ENCODE measurements around the gene HLF. TPM values are rescaled to one million over a fixed set of nuclear protein-coding genes. Genes with fewer than 3 reads are reported as not detected.

Gene HLF
- total RNA-seq, 3 donors from 2014 or later, result 0.98 to 1.6 (median 1.0) TPM

DNA sequence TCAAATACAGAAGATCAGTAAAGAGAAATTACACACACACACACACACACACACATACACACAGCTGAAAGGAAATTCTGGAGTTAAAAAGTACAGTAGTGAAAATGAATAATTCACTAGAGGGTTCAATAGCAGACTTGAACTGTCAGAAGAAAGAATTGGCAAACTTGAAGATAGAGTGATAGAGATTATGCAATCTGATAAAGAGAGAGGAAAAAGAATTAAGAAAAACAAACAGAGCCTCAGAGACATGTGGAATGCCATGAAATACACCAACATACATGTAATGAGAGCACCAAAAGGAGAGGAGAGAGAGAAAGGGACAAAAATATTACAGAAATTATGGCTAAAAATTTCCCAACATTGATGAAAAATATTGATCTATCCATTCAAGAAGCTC is 96.2 kb downstream of the HLF start:
- peaks cover 11% of the 10 kb centered on the region for H3K27me3 Mint-ChIP-seq (ENCODE audit: low read depth)
- no peak overlapping the region for H3K4me3 Mint-ChIP-seq
- peaks cover 3% of the 10 kb centered on the region for H3K36me3 Mint-ChIP-seq (ENCODE audit: insufficient read depth)
- peaks cover 11% of the 10 kb centered on the region for H3K9me3 Mint-ChIP-seq
- H3K4me1 Mint-ChIP-seq (ENCODE audit: low read depth), result peaks cover 2% of the 10 kb centered on the region
- ATAC-seq (no peak), DNase-seq (no peak)

DNA sequence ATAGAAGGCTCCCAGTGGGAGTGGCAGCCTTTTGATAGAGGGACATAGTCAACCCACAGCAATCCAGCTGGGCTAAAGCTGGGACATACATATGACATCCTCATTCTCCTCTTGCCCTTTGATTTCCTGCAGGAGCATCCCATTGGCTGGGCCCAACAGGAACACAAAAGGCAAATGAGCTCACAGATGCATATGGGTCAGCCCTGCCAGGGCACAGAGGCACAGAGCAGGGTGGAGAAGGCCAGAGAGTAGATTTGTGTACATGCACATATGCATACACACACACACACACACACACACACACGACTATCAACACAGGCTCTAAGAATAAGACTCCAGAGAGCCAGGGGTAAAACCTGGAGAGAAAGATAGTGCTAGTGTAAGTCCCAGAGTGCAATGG is 98.3 kb downstream of the HLF start:
- ATAC-seq, result no peak

DNA sequence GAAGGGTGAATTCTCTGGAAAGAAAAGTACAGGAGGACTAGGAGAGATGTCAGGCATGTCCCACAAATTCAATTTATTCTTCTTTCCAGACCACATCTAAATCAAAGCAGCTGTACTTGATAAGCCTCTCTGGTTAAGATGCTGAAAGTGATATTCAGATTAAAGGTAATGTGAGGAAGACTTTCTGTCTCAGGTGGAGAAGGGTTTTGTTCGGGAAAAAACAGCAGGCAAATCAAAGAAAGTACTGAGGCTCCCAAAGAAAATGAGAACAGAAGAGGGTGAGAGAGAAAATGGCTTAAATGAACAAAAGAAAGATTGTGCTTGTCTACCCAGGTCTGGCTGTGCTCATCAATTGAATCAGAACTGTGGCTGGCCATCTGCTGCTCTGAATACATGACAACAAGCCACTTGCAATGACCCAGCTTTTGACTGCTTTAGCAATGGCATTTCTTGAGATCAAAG is 101.3 kb downstream of the HLF start:
- DNase-seq, result no peak
- Mint-ChIP-seq H3K9me3 (peaks cover 3% of the 10 kb centered on the region), H3K27me3 (ENCODE audit: low read depth) (peaks cover 8% of the 10 kb centered on the region), H3K4me3 (no peak overlapping the region), H3K36me3 (ENCODE audit: insufficient read depth) (no peaks in the 10 kb centered on the region), H3K4me1 (ENCODE audit: low read depth) (peaks cover 3% of the 10 kb centered on the region)
- ATAC-seq, result no peak

More for the DNA sequence above, 98.3 kb downstream of the HLF start:
- Mint-ChIP-seq H3K9me3 (peaks cover 11% of the 10 kb centered on the region), H3K4me1 (ENCODE audit: low read depth) (no peaks in the 10 kb centered on the region), H3K27me3 (ENCODE audit: low read depth) (peaks cover 11% of the 10 kb centered on the region), H3K4me3 (no peak overlapping the region), H3K36me3 (ENCODE audit: insufficient read depth) (peaks cover 3% of the 10 kb centered on the region)
- DNase-seq, result no peak

DNA sequence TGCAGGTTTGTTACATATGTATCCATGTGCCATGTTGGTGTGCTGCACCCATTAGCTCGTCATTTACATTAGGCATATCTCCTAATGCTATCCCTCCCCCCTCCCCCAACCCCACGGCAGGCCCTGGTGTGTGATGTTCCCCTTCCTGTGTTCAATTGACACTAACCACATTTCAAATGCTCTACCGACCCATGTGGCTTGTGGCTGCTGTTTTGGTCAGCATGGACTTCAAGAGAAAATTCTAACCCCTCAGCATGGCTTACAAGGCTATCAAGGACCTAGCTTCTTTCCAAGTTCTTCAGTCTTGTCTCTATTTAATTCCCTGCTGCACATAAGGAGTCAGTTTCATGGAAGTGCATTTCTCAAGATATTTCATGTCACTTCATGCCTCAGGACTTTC is 103.9 kb downstream of the HLF start:
- H3K9me3 Mint-ChIP-seq, result peaks cover 5% of the 10 kb centered on the region
- ATAC-seq, result no peak
- H3K36me3 Mint-ChIP-seq (ENCODE audit: insufficient read depth), result peaks cover 2% of the 10 kb centered on the region
- no peak overlapping the region for H3K4me3 Mint-ChIP-seq
- H3K4me1 Mint-ChIP-seq (ENCODE audit: low read depth), result peaks cover 3% of the 10 kb centered on the region
- DNase-seq, result no peak
- no peaks in the 10 kb centered on the region for H3K27me3 Mint-ChIP-seq (ENCODE audit: low read depth)

Other genes starting within 250 kb of the HLF start
- gene MMD, start 156.9 kb downstream of the HLF start, total RNA-seq, result 10 to 100 TPM; 10.8 to 12.6 (median 12.4) TPM
- gene SMIM36, start 246.5 kb downstream of the HLF start, total RNA-seq, result not detected

Data from activated T-cell treated with anti-CD3 and anti-CD28 coated beads, Interleukin-2, amount 50 U/mL, for 4 hours (primary cell).